NCI-H1092 treated with DMSO at 0.1 percent for 48 hours (cell line): ENCODE measurements around the gene KRT80.

ENCODE experiments used
- DNase-seq: peaks from one replicate; lab custom pipeline; 2025; lab: John Stamatoyannopoulos, UW

Gene KRT80

DNA sequence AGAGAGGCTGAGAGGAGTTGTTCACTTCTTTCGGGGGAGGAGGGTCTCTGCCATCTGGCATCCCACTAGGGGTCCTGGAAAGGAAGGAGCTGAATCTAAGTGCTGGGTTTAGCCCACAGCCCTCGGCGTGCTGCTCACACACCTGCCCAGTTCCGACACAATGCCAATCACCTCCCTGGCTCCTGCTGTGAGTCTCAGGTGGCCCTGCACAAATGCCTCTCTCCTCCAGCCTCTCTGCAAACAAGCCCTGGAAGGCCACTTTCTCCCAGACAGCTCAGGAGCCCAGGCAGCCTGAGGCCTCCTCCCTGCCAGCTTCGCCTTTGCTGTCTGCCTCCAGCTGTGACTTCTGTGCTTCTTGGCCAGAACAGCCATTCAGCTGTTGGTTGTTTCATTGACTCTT is 61.1 kb downstream of the KRT80 start:
- DNase-seq = peak; percentile 75

DNA sequence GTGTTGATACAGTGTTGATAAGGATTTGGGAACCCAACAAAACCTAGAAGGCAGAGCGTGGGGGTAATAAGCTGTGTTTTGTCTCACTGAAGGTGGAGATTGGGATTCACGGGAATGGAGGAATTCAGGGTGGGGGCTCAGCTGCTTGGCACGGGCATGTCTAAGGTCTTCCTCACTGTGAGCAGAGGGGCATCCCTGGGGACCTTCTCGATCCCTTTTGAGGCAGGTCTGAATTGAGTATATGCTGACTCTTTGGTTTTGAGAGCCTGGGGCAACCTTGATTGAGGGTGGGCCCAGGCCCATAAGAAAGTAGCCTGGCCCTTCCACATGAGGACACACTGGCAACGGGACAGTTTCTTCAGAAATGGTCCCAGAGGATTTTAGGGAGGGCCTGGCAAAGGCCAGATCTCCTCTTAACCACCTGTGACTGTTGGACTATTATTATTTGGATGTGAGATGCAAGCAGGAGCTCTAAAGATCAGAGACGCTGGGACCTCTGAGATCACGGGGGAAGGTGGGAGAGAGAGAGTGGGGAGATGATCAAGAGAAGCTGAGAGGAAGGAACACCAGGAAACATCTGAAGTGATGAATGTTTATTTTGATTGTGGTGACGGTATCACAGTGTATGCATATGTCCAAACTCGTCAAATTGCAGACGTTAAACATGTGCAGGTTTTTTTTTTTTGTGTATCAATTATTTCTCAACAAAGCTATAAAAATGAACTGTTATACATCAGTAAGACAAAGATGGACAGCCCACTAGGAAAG is 63.9 kb downstream of the KRT80 start:
- no peak for DNase-seq

GRCh38 chr12:52126605-52127578 is 64.9 kb downstream of the KRT80 start:
- DNase-seq = no peak

DNA sequence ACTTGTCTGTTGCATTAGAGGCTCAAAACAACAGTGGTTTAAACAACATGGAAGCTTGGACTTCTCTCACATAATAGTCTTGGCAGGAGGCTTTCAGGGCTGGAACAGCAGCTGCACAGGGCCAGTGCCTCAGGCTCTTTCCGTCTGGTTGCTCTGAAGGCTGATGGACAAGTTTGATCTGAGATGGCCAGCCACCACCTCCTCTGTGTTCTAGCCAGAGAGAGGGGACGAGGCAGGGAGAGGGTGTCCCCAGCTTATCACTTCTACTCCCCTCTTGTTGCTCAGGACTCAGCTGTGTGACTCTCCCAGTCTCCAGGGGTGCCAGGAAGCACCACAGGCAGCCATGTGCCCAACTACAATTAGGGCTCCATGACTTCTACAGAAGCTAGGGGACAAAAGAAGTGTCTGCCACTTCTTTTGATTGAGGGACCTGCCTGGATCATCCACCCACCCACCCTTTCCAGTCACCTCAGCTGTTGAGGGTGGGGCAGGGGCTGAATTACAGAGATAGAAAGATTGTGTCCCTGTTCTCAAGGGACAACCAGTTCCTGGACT is 65.7 kb downstream of the KRT80 start:
- DNase-seq = peak; percentile 15

DNA sequence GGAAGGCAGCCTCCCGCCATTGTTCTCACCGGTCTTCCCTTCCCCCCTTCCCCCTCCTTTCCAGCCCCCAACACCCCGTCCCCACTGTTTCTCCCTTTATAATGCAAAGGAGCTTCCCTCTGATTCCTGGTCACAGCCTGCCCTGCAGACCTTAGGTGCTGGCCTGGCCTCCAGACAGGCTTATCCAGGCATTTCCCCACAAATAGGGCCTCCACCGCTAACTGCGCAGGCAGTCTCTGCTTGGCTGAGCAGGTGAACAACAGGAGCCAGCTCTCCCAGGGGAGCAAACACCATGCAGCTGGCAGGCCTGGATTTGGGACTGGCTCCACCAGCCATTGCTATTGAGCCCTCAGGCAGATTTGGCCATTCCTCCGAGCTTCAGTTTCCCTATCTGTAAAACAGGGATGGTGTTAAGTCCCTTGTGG is 66.3 kb downstream of the KRT80 start:
- peak; percentile 47 for DNase-seq

DNA sequence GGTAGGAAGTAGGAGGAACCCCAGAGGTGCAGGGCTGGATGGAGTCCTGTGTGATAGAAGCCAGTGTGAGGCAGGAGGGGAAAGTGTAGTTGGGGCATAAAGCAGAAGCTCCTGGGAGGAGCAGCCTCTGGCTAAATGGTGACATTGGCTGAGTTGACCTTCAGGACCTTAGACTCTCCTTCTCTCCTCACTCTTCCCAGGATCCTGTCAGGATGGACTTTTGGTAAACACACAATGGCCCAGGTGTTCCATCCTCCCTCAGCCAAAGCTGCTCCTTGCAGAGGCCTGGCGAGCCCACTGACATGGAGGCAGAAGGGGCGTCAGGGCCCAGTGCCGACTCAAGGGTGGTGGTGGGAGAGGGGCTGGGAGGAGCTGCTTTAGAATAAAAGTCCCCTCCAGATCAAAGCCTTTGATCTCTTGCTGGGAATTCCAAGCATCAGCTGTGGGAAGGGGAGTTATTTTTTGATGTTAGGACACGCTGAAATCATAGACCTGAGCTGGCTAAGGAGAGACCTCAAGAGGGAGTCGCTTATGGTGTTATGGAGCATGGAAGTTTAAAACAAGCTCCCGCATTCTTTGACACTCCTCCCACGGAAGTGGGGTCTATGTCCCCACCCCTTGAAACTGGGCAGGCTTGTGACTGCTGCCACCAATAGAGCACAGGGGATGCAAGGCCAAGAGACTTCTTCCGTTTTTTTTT is 68.2 kb downstream of the KRT80 start:
- no peak for DNase-seq

DNA sequence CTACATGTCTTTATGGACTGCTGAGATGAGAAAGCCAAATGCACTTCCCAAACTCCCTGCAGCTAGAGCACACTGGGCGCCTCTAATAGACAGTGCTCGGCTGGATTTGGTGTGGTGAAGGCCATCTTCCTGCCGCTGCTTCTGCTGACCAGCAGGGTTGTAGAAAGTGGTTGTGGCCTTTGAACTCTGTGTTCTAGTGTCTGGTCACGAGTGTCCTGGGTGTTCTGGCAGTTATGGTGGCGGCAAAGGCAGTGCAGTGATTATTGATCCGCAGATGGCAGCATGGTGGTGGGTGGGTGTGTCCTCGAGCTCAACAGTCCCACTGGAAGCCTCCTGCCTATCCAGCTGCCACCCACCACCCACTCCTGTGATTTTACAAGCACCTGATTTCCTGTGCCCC is 68.9 kb downstream of the KRT80 start:
- no peak for DNase-seq

DNA sequence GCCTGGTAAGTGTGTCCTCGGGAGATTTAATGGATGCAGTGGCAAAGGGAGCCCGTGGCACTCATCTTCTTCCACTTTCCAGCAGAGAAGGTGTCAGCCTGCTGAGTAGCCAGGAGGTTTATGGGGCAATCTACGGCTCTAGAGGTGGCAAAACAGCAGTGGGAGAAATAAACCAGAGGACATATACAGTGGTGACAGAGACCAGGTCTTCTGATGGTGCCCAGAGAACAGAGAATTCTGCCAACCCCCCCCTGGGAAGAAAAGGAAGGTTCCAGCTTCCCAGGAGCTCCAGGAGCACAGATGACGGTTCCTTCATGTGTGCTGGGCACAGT is 69.3 kb downstream of the KRT80 start:
- no peak for DNase-seq

GRCh38 chr12:52121824-52122539 is 69.8 kb downstream of the KRT80 start:
- DNase-seq = peak; percentile 42

DNA sequence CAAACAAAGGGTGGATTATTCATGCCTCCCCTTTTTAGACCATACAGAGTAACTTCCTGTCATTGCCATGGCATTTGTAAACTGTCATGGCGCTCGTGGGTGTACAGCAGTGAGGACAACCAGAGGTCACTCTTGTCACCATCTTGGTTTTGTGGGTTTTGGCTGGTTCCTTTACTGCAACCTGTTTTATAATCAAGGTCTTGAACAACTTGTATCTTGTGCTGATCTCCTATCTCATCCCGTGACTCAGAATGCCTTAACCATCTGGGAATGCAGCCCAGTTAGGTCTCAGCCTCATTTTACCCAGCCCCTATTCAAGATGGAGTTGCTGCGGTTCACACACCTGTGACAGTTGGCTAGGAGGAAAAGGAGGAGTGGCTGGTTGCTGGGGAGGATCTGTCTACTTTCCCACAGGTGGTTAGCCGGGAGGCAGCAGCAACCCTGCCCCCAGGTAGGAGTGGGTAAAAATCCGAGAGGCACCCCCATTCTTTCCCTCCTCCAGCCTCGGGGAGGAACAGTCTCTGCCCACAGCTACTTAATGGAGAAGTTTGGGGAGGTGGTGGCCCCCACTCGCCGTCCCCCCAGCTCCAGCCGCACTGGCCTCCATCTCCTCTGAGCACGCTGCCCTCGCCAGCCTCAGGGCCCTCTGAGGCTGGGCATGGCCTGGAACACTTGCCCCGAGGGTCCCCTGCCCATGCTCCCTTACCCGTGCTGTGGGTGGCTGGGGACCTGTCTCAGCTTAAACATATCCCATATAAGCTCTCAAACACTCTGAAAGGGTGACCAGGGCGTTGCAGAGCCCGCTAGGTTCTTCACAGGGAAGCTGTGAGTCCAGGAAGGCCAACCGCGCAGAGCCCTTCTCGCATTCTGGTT is 70.6 kb downstream of the KRT80 start:
- no peak for DNase-seq

- peak; percentile 66 for DNase-seq
These were observed 72.2 kb downstream of the KRT80 start for GRCh38 chr12:52119398-52120254.
